Neural cell (in vitro differentiated cells): ENCODE results near the gene PRXL2B.

Experiments
- EP300 ChIP-seq: fragments of 450-650 bp; conservative IDR thresholded peaks from 2 replicates; pipeline ENCODE4 v1.6.1; 2014; ENCODE audit warnings: antibody characterized with exemption, mild to moderate bottlenecking, moderate library complexity; ENCODE audit not compliant: poor library complexity, severe bottlenecking
- EZH2 ChIP-seq: fragments of 200-600, 300-800 bp; shearing (Covaris generic), sonication (generic); IDR thresholded peaks from 2 replicates; pipeline ENCODE4 v1.6.1; 2014; ENCODE audit warnings: antibody characterized with exemption, low read length, borderline replicate concordance, mild to moderate bottlenecking; ENCODE audit not compliant: insufficient read depth, poor library complexity, severe bottlenecking
- MXI1 ChIP-seq: fragments of 450-650 bp; conservative IDR thresholded peaks from 2 replicates; pipeline ENCODE4 v1.6.1; 2014; ENCODE audit warnings: antibody characterized with exemption, mild to moderate bottlenecking; ENCODE audit not compliant: poor library complexity, severe bottlenecking
- POLR2AphosphoS5 ChIP-seq: IDR thresholded peaks from 2 replicates; pipeline ENCODE4 v1.6.1; 2012
- RAD21 ChIP-seq: fragments of 450-650 bp; conservative IDR thresholded peaks from 2 replicates; pipeline ENCODE4 v1.6.1; 2014; ENCODE audit warnings: antibody characterized with exemption, mild to moderate bottlenecking, moderate library complexity
- SMC3 ChIP-seq: fragments of 450-650 bp; conservative IDR thresholded peaks from 2 replicates; pipeline ENCODE4 v1.6.1; 2014; ENCODE audit warnings: antibody characterized with exemption, mild to moderate bottlenecking, moderate library complexity; ENCODE audit not compliant: poor library complexity
- TAF1 ChIP-seq: IDR thresholded peaks from 2 replicates; pipeline ENCODE4 v1.6.1; 2012; ENCODE audit warnings: low read depth
- TF ChIP-seq, protein P1 (sequence below): fragments of 450-650 bp; IDR thresholded peaks from 2 replicates; pipeline ENCODE4 v1.5.1; 2014; ENCODE audit warnings: antibody characterized with exemption, mild to moderate bottlenecking, moderate library complexity; ENCODE audit not compliant: poor library complexity, severe bottlenecking
- TF ChIP-seq, protein P2 (sequence below): IDR thresholded peaks from 2 replicates; pipeline ENCODE4 v1.6.1; 2012; ENCODE audit warnings: borderline replicate concordance

DNA sequence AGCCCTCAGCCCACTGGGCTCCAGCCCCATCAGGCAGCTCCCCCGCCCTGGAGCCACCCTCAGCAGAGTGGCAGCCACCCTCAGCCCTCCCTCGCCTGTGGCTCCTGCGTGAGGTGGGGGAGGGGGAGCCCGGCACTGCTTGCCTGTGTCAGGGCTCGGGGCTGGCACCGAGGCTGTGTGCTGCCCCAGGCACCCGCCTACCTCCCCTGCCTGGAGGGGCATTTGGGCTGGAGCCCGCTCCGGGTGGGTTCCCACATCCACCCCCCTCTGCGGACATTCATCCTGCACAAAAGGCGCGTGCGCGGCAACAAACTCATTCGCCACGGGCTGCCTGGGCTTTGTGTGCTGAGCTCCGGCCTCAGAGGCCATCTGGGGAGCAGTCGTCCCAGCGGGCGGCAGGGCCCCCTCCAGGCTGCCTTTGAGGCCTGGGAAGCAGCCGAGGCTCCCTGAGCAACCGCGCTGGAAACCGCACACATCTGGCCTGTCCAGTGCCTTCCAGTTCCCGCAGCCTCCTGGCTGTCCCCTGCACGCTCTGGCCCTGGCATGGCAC lies 43.0 kb upstream of the PRXL2B start:
- TF ChIP-seq, protein P1, sequence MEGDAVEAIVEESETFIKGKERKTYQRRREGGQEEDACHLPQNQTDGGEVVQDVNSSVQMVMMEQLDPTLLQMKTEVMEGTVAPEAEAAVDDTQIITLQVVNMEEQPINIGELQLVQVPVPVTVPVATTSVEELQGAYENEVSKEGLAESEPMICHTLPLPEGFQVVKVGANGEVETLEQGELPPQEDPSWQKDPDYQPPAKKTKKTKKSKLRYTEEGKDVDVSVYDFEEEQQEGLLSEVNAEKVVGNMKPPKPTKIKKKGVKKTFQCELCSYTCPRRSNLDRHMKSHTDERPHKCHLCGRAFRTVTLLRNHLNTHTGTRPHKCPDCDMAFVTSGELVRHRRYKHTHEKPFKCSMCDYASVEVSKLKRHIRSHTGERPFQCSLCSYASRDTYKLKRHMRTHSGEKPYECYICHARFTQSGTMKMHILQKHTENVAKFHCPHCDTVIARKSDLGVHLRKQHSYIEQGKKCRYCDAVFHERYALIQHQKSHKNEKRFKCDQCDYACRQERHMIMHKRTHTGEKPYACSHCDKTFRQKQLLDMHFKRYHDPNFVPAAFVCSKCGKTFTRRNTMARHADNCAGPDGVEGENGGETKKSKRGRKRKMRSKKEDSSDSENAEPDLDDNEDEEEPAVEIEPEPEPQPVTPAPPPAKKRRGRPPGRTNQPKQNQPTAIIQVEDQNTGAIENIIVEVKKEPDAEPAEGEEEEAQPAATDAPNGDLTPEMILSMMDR, result no peak
- TF ChIP-seq EP300 (no peak), SMC3 (no peak), POLR2AphosphoS5 (peak; percentile 9), RAD21 (no peak), TAF1 (peak; percentile 42), EZH2 (no peak), MXI1 (no peak)
- TF ChIP-seq, protein P2, sequence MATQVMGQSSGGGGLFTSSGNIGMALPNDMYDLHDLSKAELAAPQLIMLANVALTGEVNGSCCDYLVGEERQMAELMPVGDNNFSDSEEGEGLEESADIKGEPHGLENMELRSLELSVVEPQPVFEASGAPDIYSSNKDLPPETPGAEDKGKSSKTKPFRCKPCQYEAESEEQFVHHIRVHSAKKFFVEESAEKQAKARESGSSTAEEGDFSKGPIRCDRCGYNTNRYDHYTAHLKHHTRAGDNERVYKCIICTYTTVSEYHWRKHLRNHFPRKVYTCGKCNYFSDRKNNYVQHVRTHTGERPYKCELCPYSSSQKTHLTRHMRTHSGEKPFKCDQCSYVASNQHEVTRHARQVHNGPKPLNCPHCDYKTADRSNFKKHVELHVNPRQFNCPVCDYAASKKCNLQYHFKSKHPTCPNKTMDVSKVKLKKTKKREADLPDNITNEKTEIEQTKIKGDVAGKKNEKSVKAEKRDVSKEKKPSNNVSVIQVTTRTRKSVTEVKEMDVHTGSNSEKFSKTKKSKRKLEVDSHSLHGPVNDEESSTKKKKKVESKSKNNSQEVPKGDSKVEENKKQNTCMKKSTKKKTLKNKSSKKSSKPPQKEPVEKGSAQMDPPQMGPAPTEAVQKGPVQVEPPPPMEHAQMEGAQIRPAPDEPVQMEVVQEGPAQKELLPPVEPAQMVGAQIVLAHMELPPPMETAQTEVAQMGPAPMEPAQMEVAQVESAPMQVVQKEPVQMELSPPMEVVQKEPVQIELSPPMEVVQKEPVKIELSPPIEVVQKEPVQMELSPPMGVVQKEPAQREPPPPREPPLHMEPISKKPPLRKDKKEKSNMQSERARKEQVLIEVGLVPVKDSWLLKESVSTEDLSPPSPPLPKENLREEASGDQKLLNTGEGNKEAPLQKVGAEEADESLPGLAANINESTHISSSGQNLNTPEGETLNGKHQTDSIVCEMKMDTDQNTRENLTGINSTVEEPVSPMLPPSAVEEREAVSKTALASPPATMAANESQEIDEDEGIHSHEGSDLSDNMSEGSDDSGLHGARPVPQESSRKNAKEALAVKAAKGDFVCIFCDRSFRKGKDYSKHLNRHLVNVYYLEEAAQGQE, result no peak
